ENCODE data around the gene CEP164.

CEP164 gene

DNA sequence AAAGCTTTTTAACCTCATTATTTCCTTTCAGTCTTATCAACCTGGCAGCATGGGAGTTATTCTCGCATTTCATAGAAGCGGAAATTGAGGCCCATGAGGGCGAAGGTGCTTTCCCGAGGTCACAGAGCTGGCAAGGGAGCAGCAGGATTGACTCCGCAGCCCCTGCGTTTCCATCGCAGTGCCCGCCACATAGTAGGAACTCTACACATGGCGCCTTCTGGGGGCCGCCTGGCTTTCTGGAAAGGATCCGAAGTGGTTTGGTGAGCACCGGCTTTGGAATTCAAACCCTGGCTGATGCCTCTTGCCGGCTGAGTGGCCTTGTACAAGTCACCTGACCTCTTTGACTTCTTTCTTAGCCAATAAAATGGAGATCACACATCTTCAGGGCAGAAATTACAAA is 93.4 kb downstream of the CEP164 start:
- DNase-seq (ENCODE audit: low spot score), result no peak

DNA sequence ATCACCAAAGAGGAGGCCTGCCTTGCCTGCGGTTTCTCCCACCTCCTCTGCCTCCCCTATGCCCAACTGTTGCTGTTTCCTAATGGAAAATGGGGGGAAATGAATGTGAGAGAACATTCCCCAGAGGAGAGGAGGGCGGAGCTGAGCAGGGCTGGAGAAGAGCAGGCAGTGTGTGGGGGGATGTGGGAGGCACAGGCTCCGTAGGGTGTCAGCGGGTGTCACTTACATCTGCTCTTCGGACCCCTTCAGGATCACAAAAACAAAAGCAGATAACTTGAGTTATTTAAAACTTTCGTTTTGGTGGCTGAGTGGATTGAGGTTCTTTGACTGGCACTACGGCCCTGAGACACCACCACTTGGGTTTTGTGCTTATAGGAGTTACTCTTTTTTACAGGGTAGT is 93.8 kb downstream of the CEP164 start:
- DNase-seq (ENCODE audit: low spot score), result no peak

DNA sequence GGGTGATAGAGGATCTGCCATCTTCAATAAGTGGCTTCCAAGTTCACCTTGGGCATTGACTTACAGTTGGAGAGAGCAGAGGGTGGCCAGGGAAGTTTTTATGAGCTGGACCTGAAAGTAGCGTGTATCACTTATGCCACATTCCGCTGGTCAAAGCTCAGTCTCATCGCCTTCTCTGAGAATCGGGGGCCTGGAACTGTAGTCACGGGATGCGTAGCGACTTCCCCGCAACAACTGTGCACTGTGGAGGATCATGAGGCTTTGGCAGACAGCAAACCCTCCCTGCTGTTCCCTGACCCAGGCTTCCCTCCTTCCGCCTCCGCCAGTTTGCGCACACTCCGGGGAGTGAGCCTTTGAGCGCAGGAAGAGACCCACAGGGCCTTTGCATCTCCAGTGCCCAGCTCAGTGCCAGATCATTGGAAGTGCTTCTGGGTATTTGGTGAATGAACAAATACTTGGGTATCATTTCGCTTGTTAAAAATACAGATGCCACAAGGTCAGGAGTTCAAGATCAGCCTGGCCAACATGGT is 95.5 kb downstream of the CEP164 start:
- DNase-seq (ENCODE audit: low spot score), result no peak

GRCh38 chr11:117424781-117425180 is 97.1 kb downstream of the CEP164 start:
- peak; percentile 41 for DNase-seq (ENCODE audit: low spot score)

GRCh38 chr11:117425679-117426296 is 98.1 kb downstream of the CEP164 start:
- DNase-seq (ENCODE audit: low spot score), result no peak

DNA sequence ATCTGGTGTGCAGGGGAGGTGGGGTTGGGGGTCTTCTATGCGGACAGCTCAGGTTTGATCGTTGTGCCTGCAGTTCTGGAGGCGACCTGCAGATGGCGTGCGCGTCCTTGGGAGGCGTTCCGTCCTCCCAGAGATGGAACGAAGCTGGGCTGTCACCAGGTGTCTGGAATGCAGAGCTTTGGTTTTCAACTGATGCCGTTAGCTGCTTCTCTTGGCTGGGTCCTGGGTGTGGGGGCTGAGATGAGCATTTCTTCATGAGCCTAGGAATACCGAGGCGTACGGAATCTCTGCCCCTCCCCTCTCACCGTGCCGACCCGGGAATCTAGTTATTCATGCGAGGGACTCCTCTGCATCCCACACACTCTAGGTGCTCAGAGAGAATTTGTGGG is 98.6 kb downstream of the CEP164 start:
- DNase-seq (ENCODE audit: low spot score), result peak; percentile 89

GRCh38 chr11:117426941-117427340 is 99.3 kb downstream of the CEP164 start:
- DNase-seq (ENCODE audit: low spot score), result no peak

DNA sequence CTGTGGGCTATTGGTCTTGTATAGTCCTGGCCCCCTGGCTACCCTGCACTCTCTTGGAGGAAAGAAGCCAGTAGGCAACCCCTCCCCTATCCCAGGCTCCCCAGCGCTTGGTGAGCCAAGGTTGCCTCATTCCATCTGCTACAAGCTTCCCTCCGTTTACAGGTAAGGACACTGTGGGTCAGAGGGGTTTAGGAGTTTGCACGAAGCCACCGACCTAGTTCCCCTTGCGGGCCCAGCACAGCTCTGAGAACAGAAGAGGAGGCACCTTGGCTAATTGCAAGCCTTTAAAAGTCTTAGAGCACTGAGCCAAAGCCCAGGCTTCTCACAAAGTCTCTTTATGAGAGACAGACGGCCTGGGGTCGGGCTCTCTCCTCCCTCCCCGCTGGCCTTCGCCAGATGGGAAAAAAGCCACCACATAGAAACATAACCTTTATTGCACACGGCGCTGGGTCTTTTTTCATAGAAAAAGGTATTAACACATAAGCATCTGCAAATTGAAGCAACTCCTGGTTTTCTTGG is 99.8 kb downstream of the CEP164 start:
- DNase-seq (ENCODE audit: low spot score), result no peak

DNA sequence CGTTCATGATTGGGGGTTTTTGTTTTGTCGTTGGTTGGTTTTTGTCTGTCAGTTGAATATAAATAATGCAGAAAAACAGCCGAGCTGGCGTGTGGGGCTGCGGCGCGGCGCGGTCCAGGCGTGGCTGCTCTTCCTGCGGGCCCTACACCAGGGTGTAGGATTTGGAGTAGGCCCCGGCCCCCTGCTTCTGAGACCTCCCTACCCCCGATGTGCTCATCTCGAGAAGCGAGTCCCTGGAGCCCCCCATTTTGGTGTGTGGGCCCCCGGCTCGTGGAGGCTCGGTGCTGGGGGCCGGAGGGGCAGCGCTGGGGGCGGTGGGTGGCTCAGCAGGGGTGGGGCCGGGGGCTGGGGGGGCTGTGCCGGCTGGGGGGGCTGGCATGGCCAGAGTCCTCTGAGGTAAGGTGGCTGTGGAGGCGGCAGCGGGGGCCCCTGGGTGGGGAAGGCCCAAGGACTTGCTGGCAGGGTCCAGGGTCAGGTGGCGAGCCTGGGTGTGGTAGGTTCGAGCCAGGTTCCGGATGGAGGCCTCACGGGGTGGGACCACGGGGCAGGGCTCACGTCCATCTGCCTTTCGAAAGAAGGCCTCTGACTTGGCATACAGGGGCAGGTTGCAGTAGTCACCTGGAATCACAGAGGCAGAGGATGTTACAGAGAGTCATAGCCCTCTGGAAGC is 100.7 kb downstream of the CEP164 start:
- no peak for DNase-seq (ENCODE audit: low spot score)

DNA sequence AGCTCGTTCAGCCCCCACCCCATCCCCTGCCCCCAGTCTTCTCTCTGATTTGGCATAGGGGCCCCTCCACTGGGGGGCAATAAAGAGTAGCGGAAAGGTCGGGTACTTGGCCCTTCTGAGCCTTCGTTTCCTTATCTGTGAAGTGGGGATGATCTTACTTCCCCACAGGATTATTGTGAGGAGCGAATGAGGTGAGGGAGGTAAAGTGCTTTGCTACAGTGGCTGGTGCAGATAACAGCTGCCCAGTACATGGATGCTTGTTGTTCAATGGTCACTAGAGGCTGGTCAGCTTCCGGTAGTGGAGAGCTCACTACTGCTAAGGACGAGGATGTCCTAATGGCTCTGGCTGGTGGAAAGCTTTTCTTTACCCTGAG is 101.2 kb downstream of the CEP164 start:
- DNase-seq (ENCODE audit: low spot score), result no peak

DNA sequence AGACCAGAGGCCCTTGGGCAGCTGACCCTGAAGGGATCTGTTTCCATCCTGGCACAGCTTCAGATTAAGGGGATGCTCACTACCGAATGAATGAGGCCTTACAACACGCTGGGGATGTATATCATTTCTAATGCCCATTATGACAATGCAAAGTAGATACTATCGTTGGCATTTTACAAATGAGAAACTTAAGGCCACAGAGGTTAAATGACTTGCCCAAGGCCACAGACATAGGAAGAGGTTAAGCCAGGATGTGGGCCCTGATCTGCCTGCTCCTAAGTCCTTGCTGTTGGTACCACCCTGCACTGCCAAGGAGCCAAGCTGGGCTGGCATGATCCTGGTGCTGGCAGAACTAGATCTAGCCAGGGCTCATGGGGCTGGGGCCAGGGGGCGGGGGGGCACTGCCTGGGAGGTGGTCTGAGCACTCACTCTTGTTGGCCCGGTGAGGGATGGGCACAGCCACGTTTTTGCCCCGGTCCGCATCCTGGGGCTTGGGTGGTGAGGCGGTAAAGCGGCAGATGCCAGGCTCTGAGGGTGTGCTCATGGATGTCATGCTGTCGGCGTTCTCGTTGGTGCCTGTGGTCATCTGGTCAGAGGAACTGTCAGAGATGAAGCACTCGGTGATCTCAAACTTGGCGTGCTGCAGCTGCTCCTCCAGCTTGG is 102.8 kb downstream of the CEP164 start:
- DNase-seq (ENCODE audit: low spot score), result no peak

GRCh38 chr11:117431436-117431835 is 103.8 kb downstream of the CEP164 start:
- no peak for DNase-seq (ENCODE audit: low spot score)

GRCh38 chr11:117433717-117434116 is 106.1 kb downstream of the CEP164 start:
- DNase-seq (ENCODE audit: low spot score), result no peak

DNA sequence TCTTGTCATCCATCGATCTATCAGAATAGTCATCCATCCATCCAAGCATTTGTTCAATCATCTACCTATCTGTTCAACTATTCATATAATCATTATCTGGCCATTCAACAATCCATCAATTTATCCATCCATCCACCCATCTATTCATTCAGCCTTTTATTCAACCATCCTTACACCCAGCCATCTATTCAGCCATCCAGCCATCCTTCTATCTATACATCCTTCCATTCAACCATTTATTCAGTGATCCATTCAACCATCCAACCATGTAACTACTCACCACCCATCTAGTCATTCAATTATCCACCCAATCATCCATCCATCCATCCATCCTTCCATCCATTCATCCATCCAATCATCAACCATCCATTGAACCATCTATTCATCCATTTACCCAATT is 106.8 kb downstream of the CEP164 start:
- DNase-seq (ENCODE audit: low spot score), result no peak

DNA sequence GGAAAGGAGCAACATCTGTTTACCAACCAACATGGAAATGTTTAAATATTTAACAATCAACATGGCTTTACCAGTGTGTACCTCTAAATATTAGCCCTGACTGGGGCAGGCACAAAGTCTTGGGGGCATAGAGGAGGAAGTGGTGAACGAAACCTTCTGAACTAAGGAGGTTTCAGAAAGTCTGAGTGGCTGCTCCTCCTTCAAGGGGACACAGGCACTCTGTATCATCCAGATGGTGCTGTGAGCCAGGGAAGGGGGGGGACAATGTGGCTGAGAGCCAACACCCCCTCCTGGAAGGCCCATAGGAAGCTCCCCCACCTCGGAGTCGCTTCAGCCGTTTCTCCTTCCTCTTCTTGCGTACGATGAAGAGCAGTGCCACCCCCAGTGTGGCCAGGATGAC is 107.7 kb downstream of the CEP164 start:
- no peak for DNase-seq (ENCODE audit: low spot score)

- DNase-seq (ENCODE audit: low spot score), result no peak
Measured at GRCh38 chr11:117437041-117437790, 109.6 kb downstream of the CEP164 start.

DNA sequence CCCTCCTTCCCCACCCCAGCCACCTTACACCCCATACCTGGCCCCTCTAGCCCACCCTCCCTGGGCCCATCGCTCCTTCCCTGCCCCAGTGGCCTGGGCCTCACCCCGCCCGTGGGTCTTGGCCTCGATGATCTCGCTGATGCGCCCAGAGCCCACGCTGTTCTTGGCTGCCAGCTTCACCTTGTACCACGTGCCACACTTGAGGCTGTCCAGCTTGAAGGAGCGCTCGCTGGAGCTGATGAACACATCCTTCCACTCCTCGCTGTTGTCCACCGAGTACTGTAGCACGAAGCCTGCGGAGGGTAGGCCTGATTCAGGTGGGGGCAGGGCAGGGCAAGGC is 110.1 kb downstream of the CEP164 start:
- DNase-seq (ENCODE audit: low spot score), result no peak

DNA sequence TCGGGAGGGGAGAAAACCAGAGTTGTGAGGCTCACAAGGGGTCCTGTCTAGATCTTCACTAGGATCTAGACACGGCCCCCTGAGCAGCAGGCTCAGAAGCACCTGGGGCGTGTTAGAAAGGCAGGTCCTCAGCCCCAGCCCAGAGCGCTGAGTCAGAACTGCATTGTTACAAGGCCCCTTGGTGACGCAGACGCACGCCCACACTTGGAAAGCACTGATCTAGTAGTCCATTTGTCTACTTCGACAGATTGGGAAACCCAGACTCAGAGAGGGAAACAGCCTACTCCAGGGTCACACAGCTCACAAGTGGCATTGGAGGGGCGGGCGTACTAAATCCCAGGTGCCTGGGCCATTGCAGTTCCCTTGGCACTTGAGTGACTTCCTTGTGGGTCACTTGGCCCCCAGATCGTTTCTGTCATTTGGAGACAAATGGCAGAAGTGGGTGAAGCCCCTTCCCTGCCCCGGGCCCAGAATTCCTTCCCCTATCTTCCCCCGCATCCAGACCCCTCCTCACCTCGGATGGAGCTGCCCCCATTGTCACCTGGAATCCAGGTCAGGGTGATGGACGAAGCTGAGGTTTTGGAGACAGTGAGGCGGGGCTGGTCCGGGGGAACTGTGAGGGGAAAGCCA is 110.8 kb downstream of the CEP164 start:
- no peak for DNase-seq (ENCODE audit: low spot score)

- DNase-seq (ENCODE audit: low spot score), result no peak
Measured at GRCh38 chr11:117439256-117439655, 111.6 kb downstream of the CEP164 start.

GRCh38 chr11:117440258-117440657 is 112.6 kb downstream of the CEP164 start:
- no peak for DNase-seq (ENCODE audit: low spot score)

- no peak for DNase-seq (ENCODE audit: low spot score)
Measured at GRCh38 chr11:117441146-117441975, 113.7 kb downstream of the CEP164 start.
